T-helper 1 cell treated with Interleukin-12 subunit alpha and Interleukin-12 subunit beta and Interleukin-4 antibody, amounts not matched to agents 30 μg/mL and 1 μg/mL, for 36 hours (primary cell): ENCODE measurements around the gene CUTA.
"Not testable (repeated sequence)": the region's sequence is repeated elsewhere in the genome, so short reads cannot be mapped to it uniquely, and the experiment has no call there.

Source experiments
- H3K27ac Mint-ChIP-seq: one replicate; pipeline ENCODE4 v1.8.0; 2021; ENCODE audit warnings: mild to moderate bottlenecking, mixed read lengths
- H3K27me3 Mint-ChIP-seq: one replicate; pipeline ENCODE4 v1.8.0; 2021; ENCODE audit warnings: low read depth, mixed read lengths
- H3K36me3 Mint-ChIP-seq: one replicate; pipeline ENCODE4 v1.8.0; 2021; ENCODE audit warnings: low read depth, mixed read lengths
- H3K4me1 Mint-ChIP-seq: one replicate; pipeline ENCODE4 v1.8.0; 2021; ENCODE audit warnings: low read depth, mixed read lengths
- H3K4me3 Mint-ChIP-seq: one replicate; pipeline ENCODE4 v1.8.0; 2021; ENCODE audit warnings: mild to moderate bottlenecking, moderate library complexity, mixed read lengths
- H3K9me3 Mint-ChIP-seq: one replicate; pipeline ENCODE4 v1.8.0; 2021; ENCODE audit warnings: mixed read lengths

CUTA gene

DNA sequence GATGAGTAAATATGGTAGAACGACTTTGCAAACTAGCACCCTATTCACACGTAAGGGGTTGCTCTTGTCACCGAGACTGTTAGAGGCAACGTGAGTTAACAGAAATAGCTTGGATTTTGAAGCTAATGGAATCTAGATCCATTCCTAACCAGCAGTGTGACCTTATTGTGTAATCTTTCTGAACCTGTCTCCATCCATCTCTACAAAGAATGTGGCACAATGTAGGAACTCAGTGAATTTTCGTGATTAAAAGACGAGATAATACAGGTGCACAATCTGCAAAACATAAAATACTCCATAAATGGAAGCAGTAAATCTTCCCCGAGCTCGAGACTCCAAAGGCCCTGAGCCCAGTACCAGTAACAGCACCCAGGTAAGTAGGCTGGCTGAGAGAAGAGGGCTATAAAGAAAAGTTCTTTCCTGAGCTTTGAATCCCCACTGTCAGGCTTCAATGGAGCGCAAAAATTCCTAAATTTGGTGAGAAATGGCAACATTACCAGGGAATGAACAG, 27.1 kb downstream of the CUTA start:
- H3K27ac Mint-ChIP-seq = peak overlapping the region; percentile 94

DNA sequence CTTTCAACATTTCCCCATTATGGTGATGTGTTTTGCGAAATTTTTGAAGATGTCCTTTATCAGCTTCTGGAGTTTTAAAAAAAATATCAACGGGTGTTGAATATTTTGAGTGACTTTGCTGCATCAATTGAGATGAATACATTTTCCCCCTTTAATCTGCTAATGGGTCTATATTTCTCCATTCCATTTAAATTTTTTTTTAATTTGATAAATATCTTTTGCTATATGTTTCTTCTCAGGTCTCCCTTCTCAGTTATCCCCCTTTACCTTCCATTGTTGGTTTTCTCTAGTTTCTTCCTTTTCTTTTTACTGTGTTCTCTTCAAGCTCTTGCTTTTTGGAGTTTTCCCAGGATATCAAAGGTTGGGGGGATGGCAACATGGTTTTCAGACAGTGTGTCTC, 27.7 kb downstream of the CUTA start:
- Mint-ChIP-seq H3K36me3 (peaks cover 13% of the 10 kb centered on the region), H3K4me1 (peaks cover 32% of the 10 kb centered on the region), H3K27ac (no peak overlapping the region), H3K9me3 (no peaks in the 10 kb centered on the region), H3K27me3 (peaks cover 4% of the 10 kb centered on the region), H3K4me3 (no peak overlapping the region)

More for the DNA sequence above, 27.1 kb downstream of the CUTA start:
- peaks cover 37% of the 10 kb centered on the region for H3K4me1 Mint-ChIP-seq
- H3K36me3 Mint-ChIP-seq = peaks cover 13% of the 10 kb centered on the region
- H3K9me3 Mint-ChIP-seq = no peaks in the 10 kb centered on the region
- H3K4me3 Mint-ChIP-seq = peak overlapping the region; percentile 88
- peaks cover 4% of the 10 kb centered on the region for H3K27me3 Mint-ChIP-seq

DNA sequence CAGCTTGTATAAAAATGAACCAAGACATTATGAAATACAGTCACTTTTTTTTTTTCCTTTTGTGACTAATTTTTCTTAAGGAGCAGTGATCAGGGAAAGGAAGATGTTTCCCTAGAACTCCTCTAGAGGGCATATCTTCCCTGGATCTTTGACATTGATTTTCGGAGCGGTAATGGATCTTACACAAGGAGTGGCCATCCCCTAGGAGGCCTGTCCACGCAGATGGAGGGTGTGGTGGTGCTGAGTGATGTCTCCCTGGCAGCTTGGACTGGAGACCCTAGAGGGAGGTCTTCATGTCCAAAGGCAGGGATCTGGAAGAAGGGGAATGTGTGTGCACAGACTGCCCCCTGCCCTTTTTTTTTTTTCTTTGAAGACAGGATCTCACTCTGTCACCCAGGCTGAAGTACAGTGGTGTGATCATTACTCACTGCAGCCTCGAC, 33.3 kb downstream of the CUTA start:
- H3K36me3 Mint-ChIP-seq = no peaks in the 10 kb centered on the region
- no peaks in the 10 kb centered on the region for H3K4me1 Mint-ChIP-seq
- H3K27ac Mint-ChIP-seq = no peak overlapping the region
- H3K27me3 Mint-ChIP-seq = peaks cover 6% of the 10 kb centered on the region
- H3K9me3 Mint-ChIP-seq = no peaks in the 10 kb centered on the region
- H3K4me3 Mint-ChIP-seq = no peak overlapping the region

DNA sequence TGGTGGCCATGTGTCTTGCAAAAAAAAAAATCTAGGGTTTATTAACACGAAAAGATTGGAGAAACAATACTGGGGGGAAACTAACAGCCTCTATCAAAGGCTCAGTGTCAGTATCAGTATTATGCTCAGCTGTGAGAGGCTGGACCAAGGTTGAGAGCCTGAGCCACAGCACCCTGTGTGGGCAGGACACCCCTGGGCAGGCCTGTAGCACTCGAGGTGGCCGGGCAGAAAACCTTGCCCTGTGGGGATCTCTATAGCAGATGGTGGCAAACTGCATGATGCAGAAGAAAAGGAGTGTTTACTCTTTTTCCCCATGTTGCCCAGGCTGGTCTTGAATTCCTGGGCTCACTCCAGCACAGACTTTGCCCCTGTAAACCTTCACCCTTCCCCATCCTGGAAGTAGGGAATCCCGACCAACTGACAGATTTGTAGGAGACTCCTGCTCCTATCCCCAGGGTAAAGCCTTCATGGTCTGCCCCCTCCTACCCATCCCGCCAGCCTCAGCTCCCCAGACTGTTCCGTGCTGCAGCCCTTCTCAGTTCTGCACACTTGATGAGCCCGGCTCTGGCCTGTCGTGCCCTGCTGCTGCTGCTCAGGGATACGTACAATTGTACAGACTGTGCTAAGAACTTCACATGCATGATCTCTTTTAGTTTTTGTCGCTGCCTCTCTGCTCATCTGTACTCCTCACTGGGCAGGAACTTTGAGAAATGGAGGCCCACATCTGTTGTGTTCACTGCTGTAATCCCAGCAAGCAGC, 34.3 kb downstream of the CUTA start:
- H3K9me3 Mint-ChIP-seq = no peaks in the 10 kb centered on the region
- H3K4me1 Mint-ChIP-seq = no peaks in the 10 kb centered on the region
- H3K27ac Mint-ChIP-seq = no peak overlapping the region
- H3K36me3 Mint-ChIP-seq = no peaks in the 10 kb centered on the region
- no peak overlapping the region for H3K4me3 Mint-ChIP-seq
- H3K27me3 Mint-ChIP-seq = peaks cover 6% of the 10 kb centered on the region

DNA sequence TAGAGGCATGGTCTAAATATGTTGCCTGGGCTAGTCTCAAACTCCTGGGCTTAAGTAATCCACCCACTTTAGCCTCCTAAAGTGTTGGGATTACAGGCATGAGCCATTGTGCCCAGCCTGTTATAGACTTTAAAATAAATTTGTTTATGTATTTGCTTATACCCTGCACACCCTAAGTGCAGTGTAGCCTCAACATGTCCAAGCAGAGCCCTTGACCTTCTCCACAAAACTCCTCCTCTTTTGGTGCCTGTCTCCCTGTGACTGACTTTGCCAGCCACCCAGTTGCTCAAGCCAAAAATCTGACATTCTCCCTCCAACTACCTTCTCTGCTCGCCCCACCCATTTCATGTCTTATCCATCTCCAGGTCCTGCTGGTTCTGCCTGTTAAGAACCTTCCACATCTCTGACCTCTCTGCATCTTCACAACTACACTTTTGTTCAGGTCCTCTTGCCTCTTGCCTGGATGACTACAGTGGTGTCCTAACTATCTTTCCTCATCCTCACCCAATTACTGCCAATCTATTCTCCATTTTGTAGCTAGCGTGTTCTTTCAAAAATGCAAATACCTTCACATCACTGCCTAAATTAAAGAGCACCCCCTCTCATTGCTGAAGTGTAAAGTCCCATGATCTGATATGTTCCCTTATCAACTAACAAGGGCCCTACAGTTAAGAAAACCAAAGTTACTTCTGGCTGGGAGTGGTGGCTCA, 37.5 kb downstream of the CUTA start:
- no peaks in the 10 kb centered on the region for H3K36me3 Mint-ChIP-seq
- no peak overlapping the region for H3K27ac Mint-ChIP-seq
- H3K4me1 Mint-ChIP-seq = no peaks in the 10 kb centered on the region
- H3K4me3 Mint-ChIP-seq = no peak overlapping the region
- no peaks in the 10 kb centered on the region for H3K9me3 Mint-ChIP-seq
- peaks cover 6% of the 10 kb centered on the region for H3K27me3 Mint-ChIP-seq

DNA sequence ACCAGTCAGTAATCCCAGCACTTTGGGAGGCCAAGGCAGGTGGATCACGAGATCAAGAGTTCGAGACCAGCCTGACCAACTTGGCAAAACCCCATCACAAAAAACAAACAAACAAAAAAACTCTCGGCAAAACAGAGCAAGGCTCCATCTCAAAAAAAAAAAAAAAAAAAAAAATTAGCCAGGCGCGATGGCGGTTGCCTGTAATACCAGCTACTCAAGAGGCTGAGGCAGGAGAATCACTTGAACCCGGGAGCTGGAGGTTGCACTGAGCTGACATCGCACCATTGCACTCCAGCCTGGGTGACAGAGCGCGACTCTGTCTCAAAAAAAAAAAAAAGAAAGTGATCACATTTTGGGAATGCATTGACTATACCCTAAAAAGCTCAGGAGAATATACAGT, 38.7 kb downstream of the CUTA start:
- not testable (repeated sequence) for H3K27ac Mint-ChIP-seq, H3K4me1 Mint-ChIP-seq, H3K4me3 Mint-ChIP-seq, H3K27me3 Mint-ChIP-seq, H3K9me3 Mint-ChIP-seq, H3K36me3 Mint-ChIP-seq

DNA sequence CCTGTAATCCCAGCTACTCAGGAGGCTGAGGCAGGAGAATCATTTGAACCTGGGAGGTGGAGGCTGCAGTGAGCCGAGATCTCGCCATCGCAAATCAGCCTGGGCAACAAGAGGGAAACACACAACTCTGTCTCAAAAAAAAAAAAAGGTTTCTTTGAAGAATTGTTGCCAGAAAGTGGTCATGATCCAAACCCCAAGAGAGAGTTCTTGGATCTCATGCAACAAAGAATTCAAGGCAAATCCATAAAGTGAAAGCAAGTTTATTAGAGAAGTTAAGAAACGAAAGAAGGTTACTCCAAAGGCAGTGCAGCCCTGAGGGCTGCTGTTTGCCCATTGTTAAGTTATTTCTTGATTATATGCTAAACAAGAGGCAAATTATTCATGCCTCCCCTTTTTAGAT, 40.7 kb downstream of the CUTA start:
- Mint-ChIP-seq H3K9me3 (no peaks in the 10 kb centered on the region), H3K27ac (no peak overlapping the region), H3K36me3 (no peaks in the 10 kb centered on the region)

DNA sequence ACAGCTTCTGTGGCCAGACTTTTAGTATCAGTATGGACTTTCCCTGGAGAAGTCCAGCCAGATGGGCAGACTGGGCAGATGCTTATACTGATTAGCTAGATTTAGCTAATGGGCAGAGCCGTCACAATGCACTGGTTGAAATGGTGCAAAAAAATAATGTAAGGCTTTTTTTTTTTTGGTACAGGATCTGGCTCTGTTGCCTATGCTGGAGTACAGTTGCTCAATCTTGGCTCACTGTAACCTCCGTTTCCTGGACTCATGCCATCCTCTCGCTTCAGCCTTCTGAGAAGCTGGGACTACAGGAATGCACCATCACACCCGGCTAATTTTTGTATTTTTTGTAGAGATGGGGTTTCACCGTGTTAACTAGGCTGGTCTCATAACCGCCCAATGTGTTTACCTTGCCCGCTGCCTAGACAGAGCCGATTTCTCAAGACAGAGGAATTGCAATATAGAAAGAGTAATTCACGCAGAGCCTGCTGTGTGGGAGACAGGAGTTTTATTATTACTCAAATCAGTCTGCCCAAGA, 42.7 kb downstream of the CUTA start:
- no peak overlapping the region for H3K27ac Mint-ChIP-seq
- no peaks in the 10 kb centered on the region for H3K4me1 Mint-ChIP-seq
- H3K4me3 Mint-ChIP-seq = no peak overlapping the region
- no peaks in the 10 kb centered on the region for H3K9me3 Mint-ChIP-seq
- H3K27me3 Mint-ChIP-seq = no peaks in the 10 kb centered on the region
- H3K36me3 Mint-ChIP-seq = no peaks in the 10 kb centered on the region

More for the DNA sequence above, 40.7 kb downstream of the CUTA start:
- Mint-ChIP-seq H3K4me3 (no peak overlapping the region), H3K27me3 (peaks cover 6% of the 10 kb centered on the region), H3K4me1 (no peaks in the 10 kb centered on the region)

DNA sequence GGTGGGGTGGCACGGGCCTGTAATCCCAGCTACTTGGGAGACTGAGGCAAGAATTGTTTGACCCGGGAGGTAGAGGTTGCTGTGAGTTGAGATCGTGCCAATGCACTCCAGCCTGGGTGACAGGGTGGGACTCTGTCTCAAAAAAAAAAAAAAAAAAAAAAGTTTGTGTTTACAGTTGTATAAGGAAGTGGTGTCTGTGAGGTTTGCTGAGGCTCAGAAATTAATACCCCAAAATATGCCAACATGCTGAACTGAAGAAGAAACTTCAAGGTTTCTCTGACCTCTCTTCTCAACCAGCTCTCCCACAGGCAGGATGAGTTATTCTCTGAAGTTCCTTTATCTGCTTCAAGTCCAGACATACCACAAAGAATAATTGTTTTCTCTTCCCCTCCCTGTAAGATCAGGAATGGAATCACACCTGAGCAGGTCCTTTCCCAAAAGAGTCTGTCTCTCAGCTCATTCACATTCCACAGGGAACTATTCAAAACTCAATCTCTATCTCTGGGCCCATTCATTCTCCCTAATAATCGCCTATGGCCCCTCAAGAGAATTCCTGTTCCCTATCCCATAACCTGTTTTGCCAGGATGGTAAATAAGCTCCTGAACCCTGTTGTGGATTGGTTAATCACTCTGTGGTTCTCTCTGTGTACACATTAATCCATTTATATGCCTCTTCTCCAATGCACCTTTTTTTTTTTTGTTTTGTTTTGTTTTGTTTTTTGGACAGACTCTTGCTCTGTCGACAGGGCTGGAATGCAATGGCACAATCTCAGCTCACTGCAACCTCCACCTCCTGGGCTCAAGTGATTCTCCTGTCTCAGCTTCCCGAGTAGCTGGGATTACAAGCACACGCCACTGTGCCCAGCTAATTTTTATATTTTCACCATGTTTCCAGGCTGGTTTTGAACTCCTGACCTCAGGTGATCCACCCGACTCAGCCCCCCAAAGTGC, 43.7 kb downstream of the CUTA start:
- no peak overlapping the region for H3K27ac Mint-ChIP-seq
- no peaks in the 10 kb centered on the region for H3K4me1 Mint-ChIP-seq
- H3K4me3 Mint-ChIP-seq = no peak overlapping the region
- no peaks in the 10 kb centered on the region for H3K9me3 Mint-ChIP-seq
- no peaks in the 10 kb centered on the region for H3K27me3 Mint-ChIP-seq
- H3K36me3 Mint-ChIP-seq = no peaks in the 10 kb centered on the region

DNA sequence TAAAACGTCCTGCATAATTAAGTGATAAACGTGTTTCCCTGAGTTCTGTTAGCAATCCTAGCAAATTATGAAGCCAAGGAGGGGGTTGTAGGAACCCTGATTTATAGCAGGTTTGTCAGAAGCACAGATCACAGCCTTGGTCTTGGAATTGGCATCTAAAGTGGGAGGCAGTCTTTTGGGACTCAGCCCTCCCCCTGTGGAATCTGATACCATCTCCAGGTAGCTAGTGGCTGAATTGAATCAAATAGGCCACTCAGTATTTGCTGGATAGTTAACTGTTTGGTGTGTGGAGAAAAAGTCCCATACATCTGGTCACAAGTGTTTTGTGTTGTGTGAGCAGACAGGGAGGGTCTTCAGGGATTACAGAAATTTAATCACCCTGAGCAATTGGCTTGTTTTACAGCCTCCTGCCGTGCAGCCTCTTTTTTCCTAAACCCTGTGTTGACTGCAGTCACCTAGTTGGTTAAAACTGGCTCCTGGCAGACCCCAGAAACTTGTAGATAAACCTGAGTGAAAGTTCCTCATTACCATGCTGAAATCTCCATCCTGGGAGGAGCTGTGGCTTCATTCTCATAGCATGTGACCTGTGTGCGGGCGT, 45.3 kb downstream of the CUTA start:
- Mint-ChIP-seq H3K4me1 (no peaks in the 10 kb centered on the region), H3K9me3 (no peaks in the 10 kb centered on the region), H3K27ac (no peak overlapping the region), H3K36me3 (no peaks in the 10 kb centered on the region), H3K27me3 (no peaks in the 10 kb centered on the region), H3K4me3 (no peak overlapping the region)

DNA sequence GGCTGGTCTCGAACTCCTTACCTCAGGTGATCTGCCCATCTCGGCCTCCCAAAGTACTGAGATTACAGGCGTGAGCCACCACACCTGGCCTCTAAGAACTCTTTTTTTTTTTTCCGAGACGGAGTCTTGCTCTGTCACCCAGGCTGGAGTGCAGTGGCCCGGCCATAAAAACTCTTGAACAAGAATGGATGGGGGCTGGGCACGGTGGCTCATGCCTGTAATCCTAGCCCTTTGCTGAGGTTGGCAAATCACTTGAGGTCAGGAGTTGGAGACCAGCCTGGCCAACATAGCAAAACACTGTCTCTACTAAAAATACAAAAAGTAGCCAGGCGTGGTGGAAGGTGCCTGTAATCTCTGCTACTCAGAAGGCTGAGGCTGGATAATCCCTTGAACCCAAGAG, 46.0 kb downstream of the CUTA start:
- H3K27me3 Mint-ChIP-seq = not testable (repeated sequence)

DNA sequence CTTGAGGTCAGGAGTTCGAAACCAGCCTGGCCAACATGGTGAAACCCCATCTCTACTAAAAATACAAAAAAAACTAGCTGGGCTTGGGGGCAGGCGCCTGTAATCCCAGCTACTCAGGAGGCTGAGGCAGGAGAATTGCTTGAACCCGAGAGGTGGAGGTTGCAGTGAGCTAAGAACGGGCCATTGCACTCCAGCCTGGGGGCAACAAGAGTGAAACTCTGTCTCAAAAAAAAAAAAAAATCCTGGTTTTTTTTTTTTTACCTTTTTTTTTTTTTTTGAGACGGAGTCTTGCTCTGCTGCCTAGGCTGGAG, 50.2 kb downstream of the CUTA start:
- not testable (repeated sequence) for H3K4me3 Mint-ChIP-seq, H3K9me3 Mint-ChIP-seq, H3K27ac Mint-ChIP-seq, H3K4me1 Mint-ChIP-seq, H3K27me3 Mint-ChIP-seq, H3K36me3 Mint-ChIP-seq

More for the DNA sequence above, 46.0 kb downstream of the CUTA start:
- not testable (repeated sequence) for H3K36me3 Mint-ChIP-seq, H3K9me3 Mint-ChIP-seq, H3K27ac Mint-ChIP-seq, H3K4me3 Mint-ChIP-seq, H3K4me1 Mint-ChIP-seq

DNA sequence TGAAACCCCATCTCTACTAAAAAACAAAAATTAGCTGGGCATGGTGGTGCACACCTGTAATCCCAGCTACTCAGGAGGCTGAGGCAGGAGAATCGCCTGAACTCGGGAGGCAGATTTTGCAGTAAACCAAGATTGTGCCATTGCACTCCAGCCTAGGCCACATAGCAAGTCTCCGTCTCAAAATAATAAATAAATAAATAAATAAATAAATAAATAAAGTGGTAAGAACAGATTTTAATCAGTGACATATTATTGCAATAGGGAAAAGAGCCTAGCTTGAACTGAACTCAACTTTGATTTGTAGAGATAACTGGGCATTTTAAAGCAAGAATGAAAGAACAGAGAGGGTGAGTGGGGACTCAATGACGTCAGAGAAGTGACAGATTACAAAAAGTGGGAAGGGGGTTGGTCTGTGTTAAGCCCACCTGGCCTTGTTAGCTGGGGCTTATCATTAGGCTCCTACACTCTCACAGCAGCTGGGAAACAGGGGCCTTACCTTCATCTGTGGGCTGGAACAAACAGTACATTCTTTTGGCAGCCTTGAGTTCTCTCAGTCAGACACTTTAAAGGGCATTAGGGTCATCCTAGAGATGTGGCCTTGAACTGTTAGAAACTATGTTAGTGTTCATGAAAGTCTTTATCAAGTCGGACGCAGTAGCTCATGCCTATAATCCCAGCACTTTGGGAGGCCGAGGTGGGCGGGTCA, 50.7 kb downstream of the CUTA start:
- H3K27me3 Mint-ChIP-seq = no peaks in the 10 kb centered on the region
- H3K36me3 Mint-ChIP-seq = no peaks in the 10 kb centered on the region
- no peak overlapping the region for H3K4me3 Mint-ChIP-seq
- no peak overlapping the region for H3K27ac Mint-ChIP-seq
- no peaks in the 10 kb centered on the region for H3K9me3 Mint-ChIP-seq
- peaks cover 3% of the 10 kb centered on the region for H3K4me1 Mint-ChIP-seq
